GM12875 (cell line): ENCODE measurements around the gene SLC6A7.

ENCODE experiments used
- H3K4me3 ChIP-seq: one replicate; pipeline ENCODE4 v1.5.1; 2011; ENCODE audit warnings: low read depth, low read length, control low read depth
- CTCF ChIP-seq: IDR thresholded peaks from 2 replicates; pipeline ENCODE4 v1.5.1; 2011; ENCODE audit warnings: low read depth, mild to moderate bottlenecking, control low read depth, inconsistent platforms, low read length, moderate library complexity, borderline replicate concordance; ENCODE audit not compliant: insufficient read depth

Gene SLC6A7

GRCh38 chr5:150253416-150254208, 63.8 kb downstream of the SLC6A7 start:
- H3K4me3 ChIP-seq = no peak overlapping the region
- TF ChIP-seq CTCF = no peak

GRCh38 chr5:150254363-150254762, 64.5 kb downstream of the SLC6A7 start:
- TF ChIP-seq CTCF = no peak

DNA sequence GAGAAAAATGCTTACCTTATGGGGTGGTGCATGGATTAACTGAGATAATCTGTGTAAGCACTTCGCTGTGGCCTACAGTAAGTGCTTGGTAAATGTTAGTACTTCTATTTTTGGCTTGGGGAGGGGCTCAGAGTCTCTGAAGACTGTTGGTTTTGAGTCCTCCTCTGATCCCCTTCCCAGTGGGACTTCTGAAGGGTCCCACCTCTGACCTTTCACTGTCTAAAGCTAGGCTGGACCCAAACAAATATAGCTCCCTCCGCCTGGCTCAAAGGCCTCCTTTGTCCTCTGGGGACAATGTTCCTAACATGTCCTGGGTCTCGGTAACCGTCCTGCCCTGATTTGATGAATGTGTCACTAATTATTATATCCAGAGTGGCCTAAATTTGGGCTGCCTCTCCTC, 64.9 kb downstream of the SLC6A7 start:
- no peak overlapping the region for H3K4me3 ChIP-seq
- TF ChIP-seq CTCF = no peak

More at GRCh38 chr5:150254363-150254762, 64.5 kb downstream of the SLC6A7 start:
- H3K4me3 ChIP-seq = no peak overlapping the region

DNA sequence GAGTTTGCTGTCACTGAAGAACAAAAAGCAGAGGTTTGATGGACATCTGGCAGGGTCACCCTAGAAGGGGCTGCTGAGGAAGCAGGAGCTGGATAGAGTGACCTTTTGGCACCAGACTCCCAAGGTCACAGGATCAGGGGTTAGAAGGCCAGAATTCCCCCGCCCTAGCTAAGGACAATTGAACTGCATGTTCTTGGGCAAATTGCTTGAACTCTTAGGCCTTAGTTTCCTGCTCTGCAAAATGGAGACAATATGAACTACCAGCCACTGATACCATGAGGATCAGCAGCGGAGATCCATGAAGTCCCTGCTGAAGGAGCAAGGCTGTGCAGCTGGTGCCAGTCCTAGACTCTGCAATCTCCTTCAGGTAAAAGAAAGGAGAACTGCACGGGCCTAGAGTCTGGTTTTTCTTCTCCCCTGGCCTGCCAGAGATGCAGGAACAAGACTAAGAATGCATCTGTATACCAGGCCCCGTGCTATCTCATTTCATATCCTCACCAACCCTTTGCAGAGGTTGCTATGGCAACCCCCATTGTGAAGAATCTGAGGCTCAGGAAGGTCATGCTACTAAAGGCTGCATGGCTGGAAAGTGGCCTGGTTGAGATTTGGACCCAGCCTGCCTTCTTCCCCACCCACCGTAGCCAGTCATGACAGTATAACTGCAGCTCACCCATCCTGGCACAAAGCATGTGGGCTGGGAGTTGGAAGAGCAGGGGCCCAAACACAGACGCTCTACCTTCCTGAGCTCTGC, 66.0 kb downstream of the SLC6A7 start:
- no peak for TF ChIP-seq CTCF
- no peak overlapping the region for H3K4me3 ChIP-seq

DNA sequence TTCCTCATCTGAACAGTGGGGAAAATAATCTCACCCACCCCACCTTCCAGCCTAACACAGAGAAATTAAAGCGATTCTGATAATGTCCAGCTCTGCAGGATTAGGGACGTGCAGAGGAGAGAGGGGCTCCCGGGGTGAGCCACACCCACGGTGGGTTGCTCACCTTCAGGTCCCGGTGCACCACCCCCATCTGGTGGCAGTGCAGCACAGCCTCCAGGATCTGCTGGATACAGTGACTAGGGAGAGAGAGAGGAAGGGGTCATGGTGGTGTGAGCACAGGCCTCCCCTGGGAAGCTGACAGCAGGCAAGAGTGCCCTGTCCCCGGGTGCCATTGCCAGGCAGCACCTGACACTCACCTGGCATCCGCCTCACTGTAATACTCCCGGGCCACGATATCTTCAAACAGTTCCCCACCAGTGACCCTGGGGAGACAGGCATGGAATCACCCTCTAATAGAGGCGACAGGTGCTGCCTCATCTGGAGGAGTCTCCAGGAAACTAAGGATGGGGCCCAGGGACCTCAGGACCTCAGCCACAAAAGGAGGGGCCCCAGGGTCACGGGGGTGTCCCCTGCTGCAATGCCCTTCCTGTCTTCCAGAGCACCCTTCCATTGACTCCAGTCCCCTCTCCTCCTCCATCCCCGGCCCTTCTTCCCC, 66.7 kb downstream of the SLC6A7 start:
- TF ChIP-seq CTCF = no peak
- no peak overlapping the region for H3K4me3 ChIP-seq

DNA sequence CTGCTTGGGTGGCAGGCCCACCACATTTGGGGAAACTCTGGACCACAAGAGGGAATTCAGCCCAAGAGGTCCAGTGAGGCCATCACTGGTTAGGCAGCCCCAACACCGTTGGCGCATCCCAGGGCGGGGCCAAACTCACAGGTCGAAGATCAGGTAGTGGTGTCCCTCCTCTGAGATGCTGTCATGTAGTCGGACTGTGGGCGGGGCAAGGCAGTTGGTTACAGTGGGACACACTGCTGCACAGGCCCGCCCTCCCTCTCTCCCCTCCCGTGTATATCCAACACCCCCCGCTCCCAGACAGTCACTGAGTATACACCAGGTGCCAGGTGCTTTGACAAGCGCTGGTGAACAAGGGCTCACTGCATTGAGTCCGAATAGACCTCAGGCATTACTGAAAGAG, 67.6 kb downstream of the SLC6A7 start:
- H3K4me3 ChIP-seq = no peak overlapping the region
- no peak for TF ChIP-seq CTCF

- TF ChIP-seq CTCF = no peak
- no peak overlapping the region for H3K4me3 ChIP-seq
Measured at GRCh38 chr5:150258130-150258529, 68.3 kb downstream of the SLC6A7 start.
